Measurements from ENCODE around the gene ALLC.
"Not testable (repeated sequence)": the region's sequence is repeated elsewhere in the genome, so short reads cannot be mapped to it uniquely, and the experiment has no call there.

- not testable (repeated sequence) for TF ChIP-seq CTCF (IDR thresholded peaks at IDR 0.05; ENCODE audit: insufficient read depth, low read length, poor library complexity, severe bottlenecking); EZH2phosphoT487 (conservative IDR thresholded peaks at IDR 0.05; ENCODE audit: low read length)
Measured at GRCh38 chr2:3616435-3617197, 41.4 kb upstream of the ALLC start.
